ENCODE data around the gene NPEPPS.
"Not testable (repeated sequence)": the region's sequence is repeated elsewhere in the genome, so short reads cannot be mapped to it uniquely, and the experiment has no call there.

The NPEPPS gene

GRCh38 chr17:47561698-47562405 is 30.9 kb downstream of the NPEPPS start:
- DNase-seq: not testable (repeated sequence)

- DNase-seq: not testable (repeated sequence)
Observed at GRCh38 chr17:47562406-47562705, 31.4 kb downstream of the NPEPPS start.

GRCh38 chr17:47567261-47567660 is 36.4 kb downstream of the NPEPPS start:
- DNase-seq: not testable (repeated sequence)

GRCh38 chr17:47572561-47572960 is 41.7 kb downstream of the NPEPPS start:
- not testable (repeated sequence) for DNase-seq

- DNase-seq: not testable (repeated sequence)
Observed at GRCh38 chr17:47582416-47582815, 51.5 kb downstream of the NPEPPS start.

- DNase-seq: not testable (repeated sequence)
Observed at GRCh38 chr17:47586378-47587055, 55.6 kb downstream of the NPEPPS start.

- not testable (repeated sequence) for DNase-seq
Observed at GRCh38 chr17:47593522-47593921, 62.6 kb downstream of the NPEPPS start.

- no peak for DNase-seq
Observed at GRCh38 chr17:47603830-47604597, 73.1 kb downstream of the NPEPPS start.

- no peak for DNase-seq
Observed at GRCh38 chr17:47604598-47604927, 73.7 kb downstream of the NPEPPS start.

GRCh38 chr17:47605011-47605410 is 74.1 kb downstream of the NPEPPS start:
- no peak for DNase-seq

GRCh38 chr17:47607481-47607880 is 76.6 kb downstream of the NPEPPS start:
- no peak for DNase-seq

GRCh38 chr17:47611372-47612350 is 80.8 kb downstream of the NPEPPS start:
- no peak for DNase-seq

GRCh38 chr17:47615766-47616424 is 85.0 kb downstream of the NPEPPS start:
- DNase-seq: peak; percentile 47

GRCh38 chr17:47618410-47618809 is 87.5 kb downstream of the NPEPPS start:
- no peak for DNase-seq

- DNase-seq: no peak
Observed at GRCh38 chr17:47620503-47621245, 89.8 kb downstream of the NPEPPS start.

GRCh38 chr17:47621293-47622179 is 90.6 kb downstream of the NPEPPS start:
- no peak for DNase-seq

GRCh38 chr17:47622180-47622549 is 91.3 kb downstream of the NPEPPS start:
- DNase-seq: no peak

GRCh38 chr17:47624727-47625068 is 93.8 kb downstream of the NPEPPS start:
- DNase-seq: no peak

- DNase-seq: no peak
Observed at GRCh38 chr17:47628014-47628566, 97.2 kb downstream of the NPEPPS start.

- DNase-seq: no peak
Observed at GRCh38 chr17:47629826-47630225, 98.9 kb downstream of the NPEPPS start.

All from midbrain (tissue), 1 donor.